PC-9 (cell line): ENCODE data around the gene SH3BGRL3. TPM values are rescaled to one million over a fixed set of nuclear protein-coding genes. Genes with fewer than 3 reads are reported as not detected.

Source experiments
- BruUV-seq: library from RNA; stranded (reverse); fragments of 400-500 nt; replicated peaks from 2 replicates; lab custom pipeline; 2021; lab: Mats Ljungman, UMichigan
- CTCF ChIA-PET: fragments of 300-600 bp; sonication (Branson Sonifier 250); formaldehyde crosslinking; loops from one replicate; lab custom pipeline; 2022; ENCODE audit warnings: antibody characterized with exemption; lab: Charles Lee
- POLR2A ChIA-PET: fragments of 300-600 bp; sonication (Branson Sonifier 250); formaldehyde crosslinking; loops from one replicate; lab custom pipeline; 2022; ENCODE audit warnings: antibody characterized with exemption; ENCODE audit not compliant: unreplicated experiment; lab: Charles Lee
- DNase-seq, 2 experiments: peaks; one replicate each; pipeline versions ENCODE4 v3.0.0 to v3.0.0-alpha.2; 2015 to 2022; ENCODE audit warnings: mixed read lengths in 1 of 2
- H2AFZ ChIP-seq: fragments of 200-600 bp; sonication (generic); 2 replicates; pipeline ENCODE4 v1.8.1; 2017; ENCODE audit warnings: antibody characterized with exemption
- H3F3A ChIP-seq: fragments of 200-600 bp; sonication (generic); 2 replicates; pipeline ENCODE4 v1.8.1; 2017; ENCODE audit warnings: antibody characterized with exemption, mild to moderate bottlenecking, low read depth; ENCODE audit not compliant: insufficient read depth
- H3K27ac ChIP-seq: fragments of 200-600 bp; sonication (generic); 2 replicates; pipeline ENCODE4 v1.6.1; 2016; ENCODE audit warnings: mixed run types
- H3K27me3 ChIP-seq: fragments of 200-600 bp; sonication (generic); 2 replicates; pipeline ENCODE4 v1.6.1; 2016; ENCODE audit warnings: low read depth, mixed run types; ENCODE audit not compliant: insufficient read depth
- H3K36me3 ChIP-seq: fragments of 200-600 bp; sonication (generic); 2 replicates; pipeline ENCODE4 v1.6.1; 2016; ENCODE audit warnings: low read depth, mixed run types
- H3K4me1 ChIP-seq: fragments of 200-600 bp; sonication (generic); replicated peaks from 2 replicates; pipeline ENCODE4 v1.6.1; 2016; ENCODE audit warnings: mixed run types; ENCODE audit not compliant: insufficient read depth
- H3K4me2 ChIP-seq: fragments of 200-600 bp; sonication (generic); 2 replicates; pipeline ENCODE4 v1.6.1; 2017; ENCODE audit warnings: mixed run types
- H3K4me3 ChIP-seq: fragments of 200-600 bp; sonication (generic); 2 replicates; pipeline ENCODE4 v1.6.1; 2016; ENCODE audit warnings: mixed run types
- H3K79me2 ChIP-seq: fragments of 200-600 bp; sonication (generic); 2 replicates; pipeline ENCODE4 v1.6.1; 2017; ENCODE audit warnings: low read depth, mixed run types
- H3K9me2 ChIP-seq: fragments of 200-600 bp; sonication (generic); 2 replicates; pipeline ENCODE4 v1.8.1; 2017; ENCODE audit warnings: mild to moderate bottlenecking; ENCODE audit not compliant: insufficient read depth
- H3K9me3 ChIP-seq: fragments of 200-600 bp; sonication (generic); 2 replicates; pipeline ENCODE4 v1.8.1; 2016; ENCODE audit warnings: low read depth; ENCODE audit not compliant: insufficient read depth
- H4K20me1 ChIP-seq: fragments of 200-600 bp; sonication (generic); 2 replicates; pipeline ENCODE4 v1.8.1; 2017; ENCODE audit not compliant: insufficient read depth
- CTCF ChIP-seq: fragments of 200-600 bp; sonication (generic); conservative IDR thresholded peaks from 2 replicates; pipeline ENCODE4 v1.6.1; 2017; ENCODE audit warnings: mixed run types, antibody characterized with exemption, mild to moderate bottlenecking, moderate library complexity
- EZH2 ChIP-seq: fragments of 200-600 bp; sonication (generic); IDR thresholded peaks from 2 replicates; pipeline ENCODE4 v1.8.0; 2017; ENCODE audit warnings: antibody characterized with exemption, low read depth
- intact Hi-C: fragments of 100-400 bp; cut with micrococcal nuclease; formaldehyde crosslinking; loops from one replicate; pipeline ENCODE4 v1.10.0; 2022; ENCODE audit not compliant: unreplicated experiment
- total RNA-seq: library from RNA; stranded (reverse); gene quantifications from 2 replicates; pipeline ENCODE4 v1.2.3, GENCODE V29; 2021

Gene SH3BGRL3
- total RNA-seq, 1 experiment from 2014 or later = 206 TPM

GRCh38 chr1:26281091-26281958 is 1.4 kb downstream of the SH3BGRL3 start:
- CTCF ChIA-PET = interaction anchor here (0.7 kb wide), 1 partner anchor 112 kb away, joined by 5 read pairs; no protein-coding TSS in a partner anchor
- TF ChIP-seq EZH2 (no peak), CTCF (no peak)
- TSS peak; percentile 72 for BruUV-seq
- 0 out of 2 replicates have a peak, but pooled peaks cover 3% of the 10 kb centered on the region for H4K20me1 ChIP-seq
- peaks cover 14% of the 10 kb centered on the region; the same call in 1 of the 2 replicates for H3K36me3 ChIP-seq
- H3K27ac ChIP-seq = no peak overlapping the region
- no peaks in the 10 kb centered on the region for H3K27me3 ChIP-seq
- peak overlapping the region; percentile 87 for H3K4me2 ChIP-seq
- peaks cover 9% of the 10 kb centered on the region; the same call in 1 of the 2 replicates for H3K79me2 ChIP-seq
- no peak overlapping the region for H2AFZ ChIP-seq
- H3K9me3 ChIP-seq = no peaks in the 10 kb centered on the region
- POLR2A ChIA-PET = interaction anchor here (0.5 to 0.6 kb wide), 2 partner anchors 48 to 1155 kb away, joined by 3 read pairs; no protein-coding TSS in a partner anchor
- H3K4me1 ChIP-seq = peaks cover 47% of the 10 kb centered on the region
- intact Hi-C loops = no loop called here
- no peak overlapping the region for H3K4me3 ChIP-seq
- peaks cover 33% of the 10 kb centered on the region; the same call in 1 of the 2 replicates for H3F3A ChIP-seq
- H3K9me2 ChIP-seq = no peaks in the 10 kb centered on the region
- DNase-seq = no peak

- no peak overlapping the region for H2AFZ ChIP-seq
- H3F3A ChIP-seq = peaks cover 27% of the 10 kb centered on the region; the same call in 1 of the 2 replicates
- H3K4me3 ChIP-seq = no peak overlapping the region
- 0 out of 2 replicates have a peak, but pooled peaks cover 3% of the 10 kb centered on the region for H4K20me1 ChIP-seq
- TF ChIP-seq CTCF (no peak), EZH2 (no peak)
- H3K9me3 ChIP-seq = no peaks in the 10 kb centered on the region
- intact Hi-C loops = no loop called here
- H3K9me2 ChIP-seq = no peaks in the 10 kb centered on the region
- H3K4me2 ChIP-seq = no peak overlapping the region
- peaks cover 41% of the 10 kb centered on the region for H3K4me1 ChIP-seq
- DNase-seq = peak in 1 of 2 experiments; percentile 28
- peaks cover 8% of the 10 kb centered on the region; the same call in 1 of the 2 replicates for H3K36me3 ChIP-seq
- ChIA-PET CTCF (no interaction called here), POLR2A (interaction anchor here (0.5 to 0.6 kb wide), 2 partner anchors 583 to 1154 kb away, joined by 3 to 4 read pairs; no protein-coding TSS in a partner anchor)
- no peak overlapping the region for H3K27ac ChIP-seq
- BruUV-seq = no TSS peak
- H3K79me2 ChIP-seq = peaks cover 9% of the 10 kb centered on the region; the same call in 1 of the 2 replicates
- no peaks in the 10 kb centered on the region for H3K27me3 ChIP-seq
These were observed 2.1 kb downstream of the SH3BGRL3 start for GRCh38 chr1:26281971-26282370.

GRCh38 chr1:26282401-26282918 is 2.6 kb downstream of the SH3BGRL3 start:
- Histone ChIP-seq H3K36me3 (0 out of 2 replicates have a peak, but pooled peaks cover 3% of the 10 kb centered on the region), H3K27me3 (no peaks in the 10 kb centered on the region), H3K9me2 (no peaks in the 10 kb centered on the region), H3K9me3 (no peaks in the 10 kb centered on the region), H3K4me1 (peaks cover 37% of the 10 kb centered on the region), H3K79me2 (peaks cover 9% of the 10 kb centered on the region; the same call in 1 of the 2 replicates), H3K4me3 (no peak overlapping the region), H3K4me2 (no peak overlapping the region), H3F3A (peaks cover 24% of the 10 kb centered on the region; the same call in 1 of the 2 replicates), H2AFZ (no peak overlapping the region), H3K27ac (no peak overlapping the region), H4K20me1 (0 out of 2 replicates have a peak, but pooled peaks cover 3% of the 10 kb centered on the region)
- ChIA-PET CTCF (no interaction called here), POLR2A (interaction anchor here (0.6 kb wide), 1 partner anchor 582 kb away, joined by 4 read pairs; no protein-coding TSS in a partner anchor)
- TF ChIP-seq EZH2 (no peak), CTCF (no peak)
- no TSS peak for BruUV-seq
- intact Hi-C loops = no loop called here
- DNase-seq = no peak
